Stomach (tissue), 4 donors: ENCODE measurements around the gene NLGN4X.

Experiments
- EP300 ChIP-seq: sonication (generic); formaldehyde crosslinking; IDR thresholded peaks from one replicate; pipeline ENCODE4 v1.6.1; 2017; ENCODE audit warnings: antibody characterized with exemption
- TF ChIP-seq, protein P1 (sequence below), 7 experiments: fragments of 450-650 bp in 4 of 7; fragments of 200-600 bp in 3 of 7; sonication (generic) in 3 of 7; IDR thresholded peaks; one replicate each; pipeline ENCODE4 v1.5.1; 2016 to 2019; ENCODE audit warnings: antibody characterized with exemption in 7 of 7, control low read depth in 2 of 7, mild to moderate bottlenecking in 1 of 7

GRCh38 chrX:6225911-6226595, 2.6 kb downstream of the NLGN4X start:
- TF ChIP-seq, protein P1, sequence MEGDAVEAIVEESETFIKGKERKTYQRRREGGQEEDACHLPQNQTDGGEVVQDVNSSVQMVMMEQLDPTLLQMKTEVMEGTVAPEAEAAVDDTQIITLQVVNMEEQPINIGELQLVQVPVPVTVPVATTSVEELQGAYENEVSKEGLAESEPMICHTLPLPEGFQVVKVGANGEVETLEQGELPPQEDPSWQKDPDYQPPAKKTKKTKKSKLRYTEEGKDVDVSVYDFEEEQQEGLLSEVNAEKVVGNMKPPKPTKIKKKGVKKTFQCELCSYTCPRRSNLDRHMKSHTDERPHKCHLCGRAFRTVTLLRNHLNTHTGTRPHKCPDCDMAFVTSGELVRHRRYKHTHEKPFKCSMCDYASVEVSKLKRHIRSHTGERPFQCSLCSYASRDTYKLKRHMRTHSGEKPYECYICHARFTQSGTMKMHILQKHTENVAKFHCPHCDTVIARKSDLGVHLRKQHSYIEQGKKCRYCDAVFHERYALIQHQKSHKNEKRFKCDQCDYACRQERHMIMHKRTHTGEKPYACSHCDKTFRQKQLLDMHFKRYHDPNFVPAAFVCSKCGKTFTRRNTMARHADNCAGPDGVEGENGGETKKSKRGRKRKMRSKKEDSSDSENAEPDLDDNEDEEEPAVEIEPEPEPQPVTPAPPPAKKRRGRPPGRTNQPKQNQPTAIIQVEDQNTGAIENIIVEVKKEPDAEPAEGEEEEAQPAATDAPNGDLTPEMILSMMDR (IDR thresholded peaks at IDR 0.05), result no peak
- no peak for TF ChIP-seq EP300
